ENCODE data around the gene SORBS2. TPM values are rescaled to one million over a fixed set of nuclear protein-coding genes. Genes with fewer than 3 reads are reported as not detected.

The SORBS2 gene
- total RNA-seq, 3 donors from 2014 or later = 0.53 to 1.1 (median 0.74) TPM

DNA sequence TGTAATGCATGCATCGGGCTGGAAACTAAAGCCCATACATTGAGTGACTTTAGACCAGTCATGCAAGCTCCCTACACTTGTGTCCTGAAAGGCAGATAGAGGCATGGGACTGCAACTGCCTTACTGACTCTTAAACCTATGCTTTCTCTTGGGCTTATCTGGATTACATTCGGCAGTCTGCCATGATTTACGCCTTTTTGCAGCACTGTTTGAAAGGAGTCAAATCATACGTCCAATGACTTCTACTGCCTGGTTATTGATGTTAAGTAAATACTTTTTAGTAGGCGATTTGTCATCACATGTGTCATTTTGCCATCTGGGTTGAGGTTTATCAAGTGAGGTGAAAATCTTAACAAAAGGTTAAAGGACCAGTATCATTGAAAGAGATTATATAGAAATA is 31.5 kb downstream of the SORBS2 start:
- H3K4me3 Mint-ChIP-seq = no peak overlapping the region
- H3K36me3 Mint-ChIP-seq (ENCODE audit: insufficient read depth) = no peaks in the 10 kb centered on the region
- no peaks in the 10 kb centered on the region for H3K9me3 Mint-ChIP-seq
- ATAC-seq (no peak), DNase-seq (no peak)
- no peaks in the 10 kb centered on the region for H3K27me3 Mint-ChIP-seq (ENCODE audit: low read depth)
- H3K4me1 Mint-ChIP-seq (ENCODE audit: low read depth) = no peaks in the 10 kb centered on the region

DNA sequence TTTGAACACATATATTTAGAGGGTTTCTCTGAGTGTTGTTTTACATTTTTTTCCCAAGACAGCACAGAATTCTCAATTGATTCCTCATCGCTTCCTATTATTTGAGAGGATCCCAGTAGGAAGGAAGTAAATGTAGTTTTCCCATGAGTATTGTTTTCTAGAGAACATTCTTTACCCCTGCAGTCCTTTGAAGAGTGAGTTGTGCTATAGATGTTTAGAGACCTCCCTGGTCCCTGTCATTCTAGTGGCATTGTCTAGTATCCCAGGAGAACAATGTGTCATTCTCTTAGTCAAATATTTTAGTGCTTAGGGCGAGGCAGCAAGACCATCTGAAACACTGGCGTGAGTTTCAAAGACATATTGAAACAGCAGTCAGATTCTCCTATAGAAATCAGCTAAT is 32.5 kb downstream of the SORBS2 start:
- H3K9me3 Mint-ChIP-seq = no peaks in the 10 kb centered on the region
- H3K36me3 Mint-ChIP-seq (ENCODE audit: insufficient read depth) = no peaks in the 10 kb centered on the region
- ATAC-seq = no peak
- no peak overlapping the region for H3K4me3 Mint-ChIP-seq
- H3K27me3 Mint-ChIP-seq (ENCODE audit: low read depth) = no peaks in the 10 kb centered on the region
- H3K4me1 Mint-ChIP-seq (ENCODE audit: low read depth) = no peaks in the 10 kb centered on the region
- no peak for DNase-seq

DNA sequence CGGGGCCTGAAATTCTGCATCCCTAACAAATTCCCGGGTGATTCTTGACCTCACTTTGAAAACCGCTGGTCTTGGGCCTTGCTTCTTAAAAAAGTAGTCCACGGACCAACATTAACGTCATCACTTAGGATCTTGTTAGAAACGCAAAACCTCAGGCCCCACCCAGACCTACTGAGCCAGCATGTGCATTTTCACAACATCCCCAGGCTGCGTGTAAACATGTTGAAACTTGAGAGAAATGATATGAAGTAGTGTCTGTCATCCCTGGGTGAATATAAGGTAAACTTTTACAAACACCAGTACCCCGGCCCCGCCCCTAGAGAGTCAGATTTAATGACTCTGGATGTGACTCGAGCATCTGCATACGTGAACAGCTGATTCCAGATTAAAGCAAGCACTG is 33.7 kb downstream of the SORBS2 start:
- H3K27me3 Mint-ChIP-seq (ENCODE audit: low read depth) = peaks cover 4% of the 10 kb centered on the region
- no peak for DNase-seq
- H3K36me3 Mint-ChIP-seq (ENCODE audit: insufficient read depth) = no peaks in the 10 kb centered on the region
- no peaks in the 10 kb centered on the region for H3K9me3 Mint-ChIP-seq
- no peaks in the 10 kb centered on the region for H3K4me1 Mint-ChIP-seq (ENCODE audit: low read depth)
- ATAC-seq = no peak
- no peak overlapping the region for H3K4me3 Mint-ChIP-seq

DNA sequence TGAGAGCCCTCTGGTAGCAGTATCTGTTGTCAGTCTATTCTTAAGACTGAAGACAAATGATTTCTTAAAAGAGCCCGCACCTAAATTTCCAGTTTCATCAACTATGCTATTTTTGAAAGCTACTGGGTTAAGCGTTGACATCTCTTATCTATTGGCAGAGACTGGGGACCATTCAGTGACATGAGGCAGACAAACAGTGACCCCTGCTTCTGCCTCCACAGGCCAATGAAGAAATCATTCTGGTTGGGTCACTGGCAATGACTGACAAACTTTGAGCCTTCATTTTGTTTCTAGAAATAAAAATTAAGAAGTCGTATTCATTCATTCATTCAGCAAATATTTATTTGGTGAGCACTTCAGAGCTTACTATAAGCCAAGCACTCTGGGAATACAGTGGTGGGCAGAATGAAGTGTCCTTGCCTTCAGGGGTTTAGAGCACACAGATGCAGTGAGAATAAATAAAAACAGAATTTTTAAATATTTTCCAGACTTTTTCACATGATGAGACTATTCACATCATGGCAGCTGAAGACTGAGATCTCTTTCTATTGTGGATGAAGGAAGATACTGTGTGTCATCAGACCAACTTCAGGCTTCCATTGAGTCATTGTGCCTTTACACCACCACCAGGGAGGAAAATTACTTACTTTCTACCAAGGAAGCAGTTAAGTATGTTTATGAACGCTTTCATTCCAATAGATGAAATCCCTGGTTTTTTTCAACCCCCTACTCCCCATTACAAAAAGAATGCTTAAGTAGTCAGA is 36.0 kb downstream of the SORBS2 start:
- no peak for DNase-seq
- H3K36me3 Mint-ChIP-seq (ENCODE audit: insufficient read depth) = no peaks in the 10 kb centered on the region
- H3K4me1 Mint-ChIP-seq (ENCODE audit: low read depth) = no peaks in the 10 kb centered on the region
- H3K4me3 Mint-ChIP-seq = no peak overlapping the region
- no peak for ATAC-seq
- peaks cover 6% of the 10 kb centered on the region for H3K27me3 Mint-ChIP-seq (ENCODE audit: low read depth)
- peaks cover 3% of the 10 kb centered on the region for H3K9me3 Mint-ChIP-seq

DNA sequence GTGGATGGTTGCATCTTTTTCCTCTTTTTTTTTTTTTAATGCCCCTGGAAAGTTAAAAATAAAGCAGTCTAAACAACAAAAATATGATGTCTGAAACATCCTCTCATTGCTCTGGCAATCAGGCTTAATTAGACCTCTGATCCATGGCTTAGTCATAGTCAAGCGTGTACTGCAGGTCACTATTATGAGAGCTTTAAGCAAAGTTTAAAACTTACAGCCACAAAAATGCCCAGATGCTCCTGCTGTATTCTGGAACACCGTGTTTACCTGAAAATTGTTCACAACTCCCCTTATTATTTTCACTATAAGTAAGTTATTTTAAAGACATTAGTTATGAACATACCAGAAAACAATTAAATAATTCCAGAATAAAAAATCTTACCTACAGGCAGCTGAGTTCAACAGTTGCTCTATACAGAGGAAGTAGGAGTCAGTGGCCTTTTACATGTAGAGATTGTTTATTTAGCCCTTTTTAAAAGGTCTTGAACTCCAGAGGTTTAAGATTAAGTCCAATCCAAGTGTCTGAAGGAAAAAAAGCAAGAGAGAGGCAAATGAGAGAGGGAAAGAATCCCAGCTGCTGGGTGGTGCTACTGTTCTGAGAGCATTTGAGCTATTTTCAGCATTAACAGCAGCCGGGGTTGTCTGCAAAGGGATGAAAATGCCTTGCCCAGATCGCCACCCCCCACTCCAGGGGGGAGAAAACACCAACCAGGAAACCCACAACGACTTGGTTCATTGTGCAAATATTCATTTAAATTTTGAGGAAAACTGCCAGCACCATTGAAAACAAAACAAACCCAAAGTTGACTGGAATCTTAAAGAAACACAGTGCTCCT is 36.9 kb downstream of the SORBS2 start:
- H3K4me1 Mint-ChIP-seq (ENCODE audit: low read depth) = no peaks in the 10 kb centered on the region
- no peak for DNase-seq
- no peaks in the 10 kb centered on the region for H3K36me3 Mint-ChIP-seq (ENCODE audit: insufficient read depth)
- peaks cover 3% of the 10 kb centered on the region for H3K9me3 Mint-ChIP-seq
- no peak for ATAC-seq
- H3K4me3 Mint-ChIP-seq = no peak overlapping the region
- H3K27me3 Mint-ChIP-seq (ENCODE audit: low read depth) = peaks cover 6% of the 10 kb centered on the region

DNA sequence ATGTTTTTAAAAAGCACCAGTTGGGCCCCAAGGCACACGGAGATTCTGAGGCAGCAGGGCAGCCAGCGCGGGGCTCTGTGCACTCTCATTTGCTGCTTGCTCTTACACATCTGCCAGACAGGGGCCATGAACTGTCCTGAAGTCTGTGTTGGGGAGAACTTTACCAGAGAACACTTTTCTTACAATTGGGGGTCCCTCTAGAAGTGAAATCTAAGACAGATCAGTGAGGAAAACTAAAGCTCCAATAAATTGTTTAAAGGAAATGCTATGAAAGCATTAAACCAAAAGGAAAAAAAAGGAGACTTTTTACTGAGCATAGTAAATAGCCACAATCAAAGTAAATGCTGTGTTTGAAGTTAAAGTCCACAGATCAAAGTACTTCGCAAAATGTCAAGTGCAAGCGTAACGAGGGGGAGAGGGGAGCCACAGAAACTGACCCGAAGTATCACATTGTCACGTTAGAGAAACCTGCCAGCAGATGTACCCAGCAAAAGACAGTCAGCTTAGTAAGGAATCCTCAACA is 37.8 kb downstream of the SORBS2 start:
- H3K4me3 Mint-ChIP-seq = no peak overlapping the region
- H3K36me3 Mint-ChIP-seq (ENCODE audit: insufficient read depth) = no peaks in the 10 kb centered on the region
- no peak for ATAC-seq
- peaks cover 6% of the 10 kb centered on the region for H3K27me3 Mint-ChIP-seq (ENCODE audit: low read depth)
- H3K9me3 Mint-ChIP-seq = peaks cover 3% of the 10 kb centered on the region
- H3K4me1 Mint-ChIP-seq (ENCODE audit: low read depth) = no peaks in the 10 kb centered on the region
- DNase-seq = no peak

DNA sequence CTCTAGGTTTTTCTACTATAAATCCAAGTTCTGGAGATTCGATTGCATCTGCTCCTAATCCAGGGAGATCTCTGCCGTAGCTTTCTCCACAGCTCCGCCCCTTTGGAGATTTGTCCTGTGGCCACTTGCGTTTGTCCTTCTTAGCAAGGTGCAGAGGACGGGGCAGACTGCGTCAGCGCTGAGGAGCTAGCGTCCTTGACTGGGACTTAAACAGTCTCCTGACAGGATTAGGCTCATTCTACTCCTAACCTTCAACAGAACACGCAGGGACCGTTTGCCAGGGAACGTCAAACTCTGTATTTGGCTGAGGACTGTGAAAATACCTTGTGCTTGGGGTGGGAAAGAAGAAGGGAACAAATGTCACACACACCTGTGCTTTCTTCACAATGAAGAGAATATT is 38.6 kb downstream of the SORBS2 start:
- Mint-ChIP-seq H3K4me1 (ENCODE audit: low read depth) (no peaks in the 10 kb centered on the region), H3K36me3 (ENCODE audit: insufficient read depth) (no peaks in the 10 kb centered on the region), H3K9me3 (peaks cover 3% of the 10 kb centered on the region), H3K27me3 (ENCODE audit: low read depth) (peaks cover 6% of the 10 kb centered on the region), H3K4me3 (no peak overlapping the region)
- no peak for DNase-seq
- no peak for ATAC-seq

DNA sequence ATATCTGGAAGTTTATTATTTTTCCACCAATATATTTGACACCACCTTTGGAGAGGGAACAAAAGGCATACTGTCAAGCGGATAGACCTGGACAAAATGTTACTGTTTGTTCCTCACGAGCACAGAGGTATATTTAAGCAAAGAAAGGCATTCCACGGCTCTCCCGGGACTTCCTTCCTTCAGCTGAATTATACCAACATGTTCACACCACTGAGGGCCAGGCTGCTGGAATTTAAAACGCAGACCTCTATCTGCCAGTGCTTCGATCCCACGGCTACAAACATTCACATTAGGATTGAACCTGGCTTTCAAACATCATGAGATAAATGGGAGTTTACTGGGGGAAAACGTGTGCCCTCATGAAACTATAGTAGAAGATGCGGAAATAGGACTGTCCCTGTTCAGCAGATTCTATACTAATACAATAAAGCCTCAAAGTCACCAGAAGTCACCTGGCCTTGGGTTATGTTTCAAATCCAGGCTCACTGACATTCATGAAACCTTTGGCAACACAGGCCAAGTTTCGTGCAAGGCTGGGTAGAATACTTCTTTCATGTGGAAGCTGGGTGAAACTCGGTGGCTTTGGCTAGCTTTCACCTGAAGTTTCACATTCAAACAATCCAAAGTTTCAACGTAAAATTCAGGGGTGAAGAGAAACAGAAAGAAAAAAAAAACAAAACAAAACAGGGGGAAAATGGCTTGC is 39.5 kb downstream of the SORBS2 start:
- H3K27me3 Mint-ChIP-seq (ENCODE audit: low read depth) = peaks cover 6% of the 10 kb centered on the region
- H3K9me3 Mint-ChIP-seq = peaks cover 3% of the 10 kb centered on the region
- ATAC-seq (no peak), DNase-seq (no peak)
- H3K36me3 Mint-ChIP-seq (ENCODE audit: insufficient read depth) = no peaks in the 10 kb centered on the region
- no peak overlapping the region for H3K4me3 Mint-ChIP-seq
- no peaks in the 10 kb centered on the region for H3K4me1 Mint-ChIP-seq (ENCODE audit: low read depth)

DNA sequence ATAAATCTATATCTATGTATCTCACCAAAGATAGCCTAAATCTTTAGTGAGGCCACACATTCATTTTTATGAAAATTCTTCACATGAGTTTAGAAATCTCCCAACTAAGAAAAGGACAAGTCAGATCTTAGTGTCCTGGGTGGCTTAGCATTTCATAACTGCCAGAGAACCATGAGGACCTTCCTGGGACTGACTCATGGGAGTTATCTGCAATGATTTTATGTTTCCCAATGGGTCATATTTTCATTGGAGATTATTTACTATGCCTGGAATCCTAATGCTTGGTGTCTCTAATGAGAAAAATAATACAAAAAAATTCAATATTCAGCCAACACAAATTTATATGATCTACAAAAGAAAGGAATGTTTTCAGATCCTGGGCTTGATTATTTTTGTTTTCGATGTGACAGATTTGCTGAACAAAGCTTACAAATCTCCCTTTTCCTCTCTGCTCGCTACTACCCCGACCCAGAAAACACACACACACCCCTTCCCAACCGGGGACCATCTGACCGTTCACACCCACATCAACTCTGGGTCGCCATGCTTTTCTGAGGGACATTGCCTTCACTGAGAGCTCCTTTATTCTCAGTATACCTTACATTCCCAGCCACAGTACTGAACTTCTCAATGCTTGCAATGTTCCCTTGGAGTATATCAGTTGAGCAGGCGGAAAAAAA is 40.1 kb downstream of the SORBS2 start:
- Mint-ChIP-seq H3K4me1 (ENCODE audit: low read depth) (no peaks in the 10 kb centered on the region), H3K9me3 (peaks cover 3% of the 10 kb centered on the region), H3K36me3 (ENCODE audit: insufficient read depth) (no peaks in the 10 kb centered on the region), H3K27me3 (ENCODE audit: low read depth) (peaks cover 6% of the 10 kb centered on the region), H3K4me3 (no peak overlapping the region)
- ATAC-seq (no peak), DNase-seq (no peak)

DNA sequence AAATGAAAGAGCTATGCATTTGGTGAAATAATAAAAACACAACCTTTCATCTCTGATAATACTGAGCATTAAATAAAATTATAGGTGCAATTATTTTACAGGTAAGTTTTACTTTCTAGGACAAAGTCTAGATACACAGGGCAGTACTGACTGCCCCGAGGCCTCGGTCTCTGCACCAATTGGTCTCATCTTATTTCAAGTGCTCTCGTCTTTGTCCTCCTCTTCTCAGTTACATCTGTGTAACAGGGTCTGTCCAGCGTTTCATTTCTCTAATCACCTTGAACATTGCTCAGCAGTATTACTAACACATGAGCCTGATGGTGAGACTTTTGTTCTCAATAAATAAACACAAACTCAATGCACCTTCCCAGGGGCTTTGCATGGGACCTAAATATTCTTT is 44.5 kb downstream of the SORBS2 start:
- ATAC-seq (no peak), DNase-seq (no peak)
- Mint-ChIP-seq H3K4me3 (no peak overlapping the region), H3K36me3 (ENCODE audit: insufficient read depth) (no peaks in the 10 kb centered on the region), H3K4me1 (ENCODE audit: low read depth) (no peaks in the 10 kb centered on the region), H3K9me3 (peaks cover 3% of the 10 kb centered on the region), H3K27me3 (ENCODE audit: low read depth) (no peaks in the 10 kb centered on the region)

DNA sequence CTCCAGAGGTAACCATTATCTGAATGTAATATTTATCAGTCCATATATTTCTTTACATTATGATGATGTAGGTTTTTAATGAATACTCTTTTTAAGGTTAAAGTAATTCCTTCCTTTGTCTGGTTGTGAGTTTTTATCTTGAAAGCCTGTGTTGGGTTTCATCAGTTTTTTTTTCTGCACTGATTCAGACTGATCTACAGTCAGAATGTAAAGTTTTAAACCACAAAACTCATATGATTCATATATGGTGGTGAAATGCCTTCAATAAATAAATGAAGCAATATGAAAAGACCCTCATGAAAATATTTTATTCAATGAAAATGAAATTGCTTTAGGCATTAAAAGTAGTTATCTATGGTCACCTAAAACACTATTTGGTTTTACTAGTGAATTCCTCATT is 47.1 kb downstream of the SORBS2 start:
- Mint-ChIP-seq H3K27me3 (ENCODE audit: low read depth) (peaks cover 5% of the 10 kb centered on the region), H3K36me3 (ENCODE audit: insufficient read depth) (no peaks in the 10 kb centered on the region)
- no peak for ATAC-seq

DNA sequence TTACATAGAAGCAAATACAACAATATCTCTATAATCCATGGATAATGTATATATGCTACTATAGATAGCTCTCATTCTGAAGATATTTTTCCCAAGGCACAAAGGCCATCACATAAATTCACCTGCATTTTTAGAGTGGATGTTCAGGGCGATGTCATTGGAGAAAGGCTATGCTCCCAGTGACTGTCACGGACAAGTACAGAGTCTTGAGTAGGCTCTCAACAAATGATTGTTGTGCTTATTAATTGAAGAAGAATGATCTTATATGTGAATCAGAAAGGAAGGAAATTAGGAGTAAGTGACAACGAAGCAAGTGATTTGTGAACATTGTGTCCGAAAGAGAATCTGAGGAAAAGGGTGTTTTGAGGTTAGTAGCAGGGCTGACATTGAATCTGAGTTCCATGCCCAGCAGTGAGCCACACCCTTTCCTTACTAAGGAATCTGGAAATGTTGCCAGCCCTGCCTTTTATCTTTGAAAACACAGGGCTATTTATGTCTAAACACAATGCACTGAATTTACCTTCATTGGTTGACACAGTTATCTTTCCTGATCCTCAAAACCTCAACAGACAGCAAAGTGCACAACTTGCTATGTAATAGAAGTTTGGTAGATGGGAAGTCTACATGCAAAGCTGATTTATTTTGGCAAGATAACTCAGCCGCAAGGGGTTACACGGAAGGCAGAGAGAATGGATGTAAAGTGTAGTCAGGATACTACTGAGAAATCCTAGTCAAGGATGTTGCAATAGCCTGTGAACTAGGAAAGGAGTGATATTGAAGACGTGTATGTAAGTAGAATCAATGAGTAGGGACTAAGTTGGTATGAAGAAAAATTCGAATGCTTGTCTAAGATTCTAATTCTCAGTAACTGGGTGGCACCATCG is 50.4 kb downstream of the SORBS2 start:
- no peaks in the 10 kb centered on the region for H3K4me1 Mint-ChIP-seq (ENCODE audit: low read depth)
- peaks cover 5% of the 10 kb centered on the region for H3K27me3 Mint-ChIP-seq (ENCODE audit: low read depth)
- DNase-seq (no peak), ATAC-seq (no peak)
- H3K36me3 Mint-ChIP-seq (ENCODE audit: insufficient read depth) = no peaks in the 10 kb centered on the region
- peaks cover 3% of the 10 kb centered on the region for H3K9me3 Mint-ChIP-seq
- H3K4me3 Mint-ChIP-seq = no peak overlapping the region

More for the DNA sequence above, 47.1 kb downstream of the SORBS2 start:
- no peak overlapping the region for H3K4me3 Mint-ChIP-seq
- no peaks in the 10 kb centered on the region for H3K4me1 Mint-ChIP-seq (ENCODE audit: low read depth)
- DNase-seq = no peak
- peaks cover 3% of the 10 kb centered on the region for H3K9me3 Mint-ChIP-seq

DNA sequence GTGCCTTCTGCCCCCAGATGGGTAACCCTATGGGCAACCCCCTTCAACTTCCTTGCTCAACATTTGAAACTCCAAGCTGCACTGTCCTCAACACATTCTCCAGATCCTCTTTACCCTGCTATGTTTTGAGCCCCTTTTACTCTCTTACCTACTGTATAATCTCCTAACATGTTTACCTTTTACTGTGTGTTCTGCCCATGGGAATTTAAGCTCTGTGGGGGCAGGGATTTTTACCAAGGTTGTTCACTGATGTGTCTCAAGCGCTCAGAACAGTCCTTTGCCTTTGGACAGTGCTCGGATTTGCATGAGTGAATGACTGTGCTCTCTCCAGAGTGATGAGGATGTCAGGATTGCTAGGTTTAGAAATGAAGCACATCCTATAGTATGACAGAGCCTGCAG is 53.2 kb downstream of the SORBS2 start:
- peaks cover 3% of the 10 kb centered on the region for H3K9me3 Mint-ChIP-seq
- no peaks in the 10 kb centered on the region for H3K4me1 Mint-ChIP-seq (ENCODE audit: low read depth)
- no peak for DNase-seq
- peaks cover 7% of the 10 kb centered on the region for H3K27me3 Mint-ChIP-seq (ENCODE audit: low read depth)
- no peak overlapping the region for H3K4me3 Mint-ChIP-seq
- ATAC-seq = no peak
- no peaks in the 10 kb centered on the region for H3K36me3 Mint-ChIP-seq (ENCODE audit: insufficient read depth)

Measured in activated T-cell treated with anti-CD3 and anti-CD28 coated beads, Interleukin-2, amount 50 U/mL, for 4 hours (primary cell).